ENCODE data around the gene IFNL1.

The IFNL1 gene

GRCh38 chr19:39253374-39254149 is 42.6 kb upstream of the IFNL1 start:
- H3K27ac ChIP-seq (ENCODE audit: low read depth, low read length, poor library complexity, severe bottlenecking) = no peak overlapping the region

GRCh38 chr19:39254531-39255345 is 41.5 kb upstream of the IFNL1 start:
- H3K27me3 ChIP-seq (ENCODE audit: insufficient read depth, low read length) = no peaks in the 10 kb centered on the region; the same call in 1 of the 2 replicates
- no peaks in the 10 kb centered on the region for H3K4me1 ChIP-seq (ENCODE audit: insufficient read depth, low read length, severe bottlenecking)
- H3K4me2 ChIP-seq (ENCODE audit: low read length) = no peak overlapping the region
- no peak overlapping the region for H3K4me3 ChIP-seq (ENCODE audit: low read depth, low read length, poor library complexity, severe bottlenecking)
- H3K9me2 ChIP-seq (ENCODE audit: low read depth, low read length) = no peaks in the 10 kb centered on the region
- H3K9ac ChIP-seq (ENCODE audit: low read length) = no peak overlapping the region
- H2AFZ ChIP-seq (ENCODE audit: low read length) = no peak overlapping the region
- H3K9me3 ChIP-seq (ENCODE audit: low read length) = no peaks in the 10 kb centered on the region
- no peaks in the 10 kb centered on the region for H4K20me1 ChIP-seq (ENCODE audit: insufficient read depth, low read length)
- no peak for TF ChIP-seq CTCF (IDR thresholded peaks at IDR 0.05; ENCODE audit: low read length)
- no peak for TF ChIP-seq EZH2 (IDR thresholded peaks at IDR 0.05; ENCODE audit: borderline replicate concordance, low read length)
- no peak overlapping the region for H3K27ac ChIP-seq (ENCODE audit: low read depth, low read length, poor library complexity, severe bottlenecking)
- no peaks in the 10 kb centered on the region for H3K79me2 ChIP-seq (ENCODE audit: insufficient read depth, low read length)
- no peaks in the 10 kb centered on the region for H3K36me3 ChIP-seq (ENCODE audit: insufficient read depth, low read length)
- H3F3A ChIP-seq (ENCODE audit: insufficient read depth, low read length) = no peaks in the 10 kb centered on the region

More at GRCh38 chr19:39253374-39254149, 42.6 kb upstream of the IFNL1 start:
- H3K4me1 ChIP-seq (ENCODE audit: insufficient read depth, low read length, severe bottlenecking) = no peaks in the 10 kb centered on the region
- H3K9me3 ChIP-seq (ENCODE audit: low read length) = no peaks in the 10 kb centered on the region
- no peaks in the 10 kb centered on the region for H3K36me3 ChIP-seq (ENCODE audit: insufficient read depth, low read length)
- TF ChIP-seq CTCF (IDR thresholded peaks at IDR 0.05; ENCODE audit: low read length) (no peak), EZH2 (IDR thresholded peaks at IDR 0.05; ENCODE audit: borderline replicate concordance, low read length) (no peak)
- H3K4me3 ChIP-seq (ENCODE audit: low read depth, low read length, poor library complexity, severe bottlenecking) = no peak overlapping the region
- H3K27me3 ChIP-seq (ENCODE audit: insufficient read depth, low read length) = no peaks in the 10 kb centered on the region; the same call in 1 of the 2 replicates
- no peaks in the 10 kb centered on the region for H3F3A ChIP-seq (ENCODE audit: insufficient read depth, low read length)
- no peaks in the 10 kb centered on the region for H3K79me2 ChIP-seq (ENCODE audit: insufficient read depth, low read length)
- H3K4me2 ChIP-seq (ENCODE audit: low read length) = no peak overlapping the region
- no peaks in the 10 kb centered on the region for H4K20me1 ChIP-seq (ENCODE audit: insufficient read depth, low read length)
- H3K9ac ChIP-seq (ENCODE audit: low read length) = no peak overlapping the region
- no peaks in the 10 kb centered on the region for H3K9me2 ChIP-seq (ENCODE audit: low read depth, low read length)
- H2AFZ ChIP-seq (ENCODE audit: low read length) = no peak overlapping the region

- TF ChIP-seq EZH2 (IDR thresholded peaks at IDR 0.05; ENCODE audit: borderline replicate concordance, low read length) (no peak), CTCF (IDR thresholded peaks at IDR 0.05; ENCODE audit: low read length) (no peak)
- Histone ChIP-seq H2AFZ (ENCODE audit: low read length) (no peak overlapping the region), H3K4me1 (ENCODE audit: insufficient read depth, low read length, severe bottlenecking) (no peaks in the 10 kb centered on the region)
Measured at GRCh38 chr19:39257227-39257626, 39.0 kb upstream of the IFNL1 start.

More at GRCh38 chr19:39257227-39257626, 39.0 kb upstream of the IFNL1 start:
- Histone ChIP-seq H3K36me3 (ENCODE audit: insufficient read depth, low read length) (no peaks in the 10 kb centered on the region), H4K20me1 (ENCODE audit: insufficient read depth, low read length) (no peaks in the 10 kb centered on the region), H3K27ac (ENCODE audit: low read depth, low read length, poor library complexity, severe bottlenecking) (no peak overlapping the region), H3K79me2 (ENCODE audit: insufficient read depth, low read length) (no peaks in the 10 kb centered on the region), H3K9me2 (ENCODE audit: low read depth, low read length) (no peaks in the 10 kb centered on the region), H3K4me3 (ENCODE audit: low read depth, low read length, poor library complexity, severe bottlenecking) (no peak overlapping the region), H3K9ac (ENCODE audit: low read length) (no peak overlapping the region), H3K4me2 (ENCODE audit: low read length) (no peak overlapping the region), H3K27me3 (ENCODE audit: insufficient read depth, low read length) (no peaks in the 10 kb centered on the region; the same call in 1 of the 2 replicates), H3F3A (ENCODE audit: insufficient read depth, low read length) (no peaks in the 10 kb centered on the region), H3K9me3 (ENCODE audit: low read length) (no peaks in the 10 kb centered on the region)

Data from OCI-LY1 (cell line).